HG02840 (cell line): ENCODE results near the gene ZNF469.
"Not testable (repeated sequence)": the region's sequence is repeated elsewhere in the genome, so short reads cannot be mapped to it uniquely, and the experiment has no call there.

ENCODE experiments used
- ATAC-seq: cut with Tn5 transposase; IDR thresholded peaks from one replicate; pipeline ENCODE4 v1.9.1; 2021; ENCODE audit warnings: mild to moderate bottlenecking, moderate library complexity, moderate number of reproducible peaks; ENCODE audit not compliant: unreplicated experiment, low FRiP score

The ZNF469 gene

DNA sequence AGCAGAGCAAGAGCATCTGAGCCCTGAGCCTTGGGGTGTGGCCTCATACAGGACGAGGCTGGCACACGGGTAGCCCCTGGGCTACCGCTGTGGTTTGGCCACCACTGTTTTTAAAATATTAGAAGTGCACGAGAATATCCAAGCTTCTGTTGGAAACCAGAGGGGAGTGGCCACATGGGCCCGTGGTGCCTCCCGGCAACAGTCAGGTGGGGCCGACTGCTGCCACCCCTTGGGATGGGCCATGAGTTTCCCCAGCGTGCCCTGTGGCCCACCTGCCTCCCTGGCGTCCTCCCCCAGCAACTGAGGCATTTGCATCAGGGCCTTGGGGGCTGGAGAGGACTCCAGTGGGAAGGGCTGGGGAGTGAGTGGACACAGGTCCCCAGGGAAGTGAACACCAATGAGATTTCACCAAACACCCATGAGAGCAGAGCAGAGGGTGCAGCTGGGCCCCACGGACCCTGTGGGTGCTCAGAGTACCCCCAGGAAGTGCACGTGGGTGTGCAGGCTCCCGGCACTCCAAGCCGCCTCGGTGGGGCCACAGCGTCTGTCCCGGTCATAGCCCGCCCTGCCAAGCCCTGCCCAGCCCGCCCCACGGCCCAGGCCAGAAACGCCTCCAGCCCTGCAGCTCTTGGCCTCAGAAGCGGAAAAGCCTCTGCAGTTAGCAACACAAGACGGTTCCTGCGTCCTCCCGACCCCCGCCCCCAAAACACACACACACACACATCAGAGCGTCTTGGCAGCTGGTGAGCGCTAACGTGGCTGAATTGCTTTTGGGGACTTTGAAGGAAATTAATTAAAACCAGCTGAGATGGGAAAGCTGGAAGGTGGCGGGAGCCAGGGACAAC, 22.7 kb downstream of the ZNF469 start:
- ATAC-seq, result no peak

DNA sequence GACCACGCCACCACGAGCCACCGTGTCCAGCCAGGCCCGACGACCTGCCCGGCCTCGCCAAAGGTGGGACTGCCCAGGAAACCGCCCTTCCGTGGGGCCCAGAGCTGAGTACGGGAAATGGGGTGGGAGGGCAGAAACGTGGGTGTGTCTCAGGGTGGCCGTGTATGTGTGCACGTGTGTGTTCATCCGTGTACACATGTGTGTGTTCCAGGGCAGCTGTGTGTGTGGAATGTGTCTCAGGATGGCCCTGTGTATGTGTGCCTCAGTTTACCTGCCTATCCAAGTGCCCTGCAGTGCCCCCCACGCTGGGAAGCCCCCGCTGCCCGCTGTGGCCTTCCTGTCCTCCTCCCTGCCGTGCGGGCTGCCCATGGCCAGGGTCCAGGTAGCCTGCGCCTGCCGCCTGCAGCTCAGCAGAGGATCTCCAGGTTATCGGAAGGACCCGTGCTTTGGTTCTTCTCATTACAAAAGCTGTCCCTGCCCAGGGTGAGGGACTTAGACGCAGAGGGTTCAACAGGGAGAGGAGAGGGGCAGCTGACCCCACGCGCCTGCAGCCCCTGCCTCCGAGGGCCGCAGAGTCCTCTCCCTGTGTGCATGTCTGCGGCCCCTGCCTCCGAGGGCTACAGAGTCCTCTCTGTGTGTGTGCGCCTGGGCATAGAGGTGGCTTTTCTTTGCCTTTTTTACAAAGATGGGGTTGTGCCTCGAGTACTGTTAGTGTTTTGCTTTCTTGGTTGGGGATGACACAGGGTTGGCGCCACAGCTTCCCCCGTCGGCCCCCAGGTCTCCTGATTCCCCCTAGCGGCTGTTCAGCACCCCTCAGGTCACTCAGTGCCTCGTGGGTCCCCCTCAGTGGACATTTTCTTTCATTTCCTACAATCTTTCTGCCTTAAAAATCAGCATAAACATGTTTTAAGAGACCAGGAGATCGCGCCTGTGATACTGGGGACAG, 23.6 kb downstream of the ZNF469 start:
- no peak for ATAC-seq

- ATAC-seq, result no peak
Observed at GRCh38 chr16:88407042-88407420, 24.3 kb downstream of the ZNF469 start.

DNA sequence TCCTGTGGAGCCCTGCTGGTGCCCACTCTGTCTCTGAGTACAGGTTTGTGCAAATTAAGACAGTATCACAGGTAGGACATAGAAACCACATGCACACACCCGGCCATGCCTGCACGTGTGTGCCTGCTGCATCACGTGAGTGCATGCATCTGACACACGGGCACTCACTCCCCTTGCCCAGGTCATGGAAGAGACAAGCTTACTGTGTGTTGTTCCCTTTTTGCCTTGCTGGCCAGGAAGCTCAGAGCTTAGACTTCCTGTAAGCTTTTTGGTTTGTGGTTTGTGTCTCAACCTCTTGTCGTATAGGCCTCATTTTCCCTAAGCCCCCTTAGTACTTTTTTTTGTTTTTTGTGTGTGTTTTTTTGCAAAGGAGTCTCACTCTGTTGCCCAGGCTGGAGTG, 25.0 kb downstream of the ZNF469 start:
- ATAC-seq, result no peak

DNA sequence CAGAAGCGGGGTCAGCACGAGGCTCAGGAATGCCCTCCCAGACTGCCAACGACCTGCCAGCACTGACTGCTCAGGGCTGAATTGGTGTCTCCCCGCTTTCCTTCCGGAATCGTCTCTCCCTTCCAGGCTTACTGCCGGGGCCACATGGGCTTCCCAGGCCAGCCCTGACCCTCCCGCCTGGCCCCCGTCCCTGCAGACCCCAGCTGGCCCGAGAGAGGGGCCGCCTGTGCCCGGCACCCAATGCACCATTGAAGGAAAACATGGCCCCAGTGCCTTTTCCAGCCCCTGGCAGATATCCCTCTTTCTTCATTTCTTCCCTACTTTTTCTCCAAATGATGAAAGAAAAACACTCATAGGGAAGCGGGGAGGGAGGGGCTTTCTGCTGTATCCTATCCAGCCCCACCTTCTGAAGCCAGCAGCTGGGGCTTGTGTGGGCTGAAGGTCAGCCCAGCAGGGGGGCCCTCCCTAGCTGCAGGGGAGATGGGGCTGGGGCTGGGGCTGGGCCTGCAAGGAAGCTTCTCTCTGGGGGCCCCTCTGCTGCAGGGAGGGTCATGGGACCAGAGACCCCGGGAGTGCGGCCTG, 25.9 kb downstream of the ZNF469 start:
- no peak for ATAC-seq

GRCh38 chr16:88409296-88410065, 26.7 kb downstream of the ZNF469 start:
- ATAC-seq, result no peak

GRCh38 chr16:88410297-88410968, 27.7 kb downstream of the ZNF469 start:
- ATAC-seq, result not testable (repeated sequence)

GRCh38 chr16:88411951-88412576, 29.3 kb downstream of the ZNF469 start:
- ATAC-seq, result no peak

GRCh38 chr16:88412766-88413165, 30.0 kb downstream of the ZNF469 start:
- ATAC-seq, result no peak

GRCh38 chr16:88413231-88413630, 30.5 kb downstream of the ZNF469 start:
- ATAC-seq, result no peak

DNA sequence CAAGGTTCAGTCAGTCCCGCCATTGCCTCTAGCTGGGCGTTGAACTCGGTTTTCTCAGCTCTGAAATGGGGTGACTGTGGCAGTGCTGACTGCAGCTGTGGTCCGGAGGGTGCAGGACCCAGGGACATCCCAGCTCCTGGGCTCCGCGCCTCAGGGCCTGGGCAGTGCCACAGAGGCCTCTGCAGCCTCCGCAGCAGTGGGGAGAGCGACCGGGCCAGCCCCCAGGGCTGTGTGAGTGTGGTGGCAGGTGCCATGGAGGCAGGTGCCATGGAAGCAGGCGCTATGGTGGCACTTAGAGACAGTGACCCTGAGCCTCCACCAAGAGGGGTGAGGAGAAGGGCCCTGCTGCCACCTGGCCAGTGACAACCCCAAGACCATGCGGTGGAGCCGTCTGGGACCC, 30.9 kb downstream of the ZNF469 start:
- ATAC-seq, result no peak

DNA sequence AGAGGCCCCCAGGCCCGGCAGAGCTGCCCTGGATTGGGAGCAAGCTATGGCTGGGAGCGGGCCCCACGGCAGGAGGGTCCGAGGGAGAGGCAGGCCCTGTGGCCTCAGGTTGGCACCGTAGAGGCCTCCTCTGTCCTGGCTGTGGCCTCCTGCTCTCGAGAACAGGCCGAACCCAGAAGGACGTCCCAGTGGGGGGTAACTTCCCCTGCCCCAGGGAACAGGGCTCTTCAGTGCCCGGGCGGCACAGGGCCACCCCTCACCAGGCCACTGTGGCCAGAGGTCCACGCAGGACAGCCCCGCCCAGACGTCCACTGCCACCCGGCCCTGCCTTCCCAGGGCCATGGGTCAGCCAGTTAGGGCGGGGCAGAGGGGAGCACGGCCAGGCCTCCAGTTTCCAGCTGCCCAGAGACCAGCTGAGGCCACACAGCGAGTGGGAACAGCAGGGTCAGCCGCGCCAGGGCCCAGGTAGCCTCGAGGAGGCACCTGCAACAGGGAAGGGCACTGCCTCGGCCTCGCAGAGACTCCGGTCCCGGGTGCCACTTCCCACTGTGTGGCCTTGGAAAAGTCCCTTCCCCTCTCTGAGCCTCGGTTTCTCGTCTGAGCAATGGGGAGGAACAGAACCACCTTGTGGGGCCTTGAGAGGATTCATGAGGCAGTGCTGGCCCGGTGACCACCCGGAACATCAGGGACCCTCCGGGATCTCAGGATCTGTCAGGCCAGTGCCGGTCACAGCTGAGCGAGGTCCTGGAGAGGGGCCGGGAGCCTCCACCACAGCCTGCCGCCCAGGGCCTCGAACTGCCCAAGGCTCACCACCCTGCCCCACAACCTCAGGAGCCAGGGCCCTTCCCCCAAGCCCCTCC, 32.0 kb downstream of the ZNF469 start:
- no peak for ATAC-seq

- ATAC-seq, result no peak
Observed at GRCh38 chr16:88415381-88415705, 32.6 kb downstream of the ZNF469 start.

- ATAC-seq, result no peak
Observed at GRCh38 chr16:88415713-88416323, 33.1 kb downstream of the ZNF469 start.

DNA sequence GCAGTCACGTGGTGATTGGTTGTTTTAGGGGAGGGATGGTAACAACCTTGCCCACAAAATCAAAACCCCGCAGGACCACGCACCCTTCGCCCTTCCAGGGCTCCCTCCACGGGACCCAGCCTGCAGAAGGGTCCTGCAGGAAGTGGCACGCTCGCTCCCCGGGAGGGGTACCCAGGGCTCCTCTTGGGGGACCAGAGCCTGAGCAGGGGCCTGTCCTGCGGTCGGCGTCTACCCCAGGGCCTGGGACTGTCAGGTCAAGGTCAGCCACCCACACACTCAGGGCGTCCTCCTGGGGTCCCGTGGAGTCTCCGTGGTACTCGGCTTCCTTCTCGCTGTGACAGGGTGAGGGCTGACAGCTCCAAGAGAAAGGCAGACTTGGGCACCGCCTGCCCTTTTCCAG, 33.9 kb downstream of the ZNF469 start:
- no peak for ATAC-seq

DNA sequence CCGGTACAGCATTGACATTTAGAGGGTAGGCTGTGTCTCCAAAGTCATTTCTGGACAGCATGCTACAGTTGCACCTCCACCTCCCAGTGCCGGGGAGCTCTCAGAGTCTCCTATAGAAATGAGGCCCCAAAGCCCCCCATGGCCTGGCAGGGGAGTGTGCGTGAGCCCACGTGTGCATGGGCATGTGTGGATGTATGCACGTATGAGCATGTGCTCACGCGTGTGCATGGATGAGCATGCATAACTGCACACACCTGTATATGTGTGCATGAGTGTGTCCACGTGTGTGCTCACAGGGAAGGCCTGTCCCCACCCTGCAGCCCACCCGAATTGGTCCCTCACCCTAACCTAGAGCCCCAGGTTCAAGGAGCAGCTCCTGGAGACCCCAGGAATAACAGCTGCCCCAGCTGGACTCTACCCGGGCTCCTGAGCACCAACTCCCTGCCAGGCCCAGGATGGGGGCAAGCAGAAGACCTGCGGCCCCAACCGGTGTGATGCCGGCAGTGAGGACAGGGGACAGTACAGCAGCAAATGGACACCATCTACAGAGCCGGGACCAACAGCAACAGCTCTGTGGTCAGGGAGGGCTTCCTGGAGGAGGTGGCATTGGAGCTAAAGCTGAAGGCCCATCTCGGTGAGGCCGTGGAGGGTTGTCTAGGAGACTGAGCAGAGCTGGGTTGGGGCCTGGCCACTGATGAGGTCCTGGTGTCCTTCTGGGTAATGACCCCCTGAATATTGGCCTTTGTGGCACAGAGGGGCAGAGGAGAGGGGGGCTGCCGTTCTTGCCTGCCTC, 35.1 kb downstream of the ZNF469 start:
- no peak for ATAC-seq

DNA sequence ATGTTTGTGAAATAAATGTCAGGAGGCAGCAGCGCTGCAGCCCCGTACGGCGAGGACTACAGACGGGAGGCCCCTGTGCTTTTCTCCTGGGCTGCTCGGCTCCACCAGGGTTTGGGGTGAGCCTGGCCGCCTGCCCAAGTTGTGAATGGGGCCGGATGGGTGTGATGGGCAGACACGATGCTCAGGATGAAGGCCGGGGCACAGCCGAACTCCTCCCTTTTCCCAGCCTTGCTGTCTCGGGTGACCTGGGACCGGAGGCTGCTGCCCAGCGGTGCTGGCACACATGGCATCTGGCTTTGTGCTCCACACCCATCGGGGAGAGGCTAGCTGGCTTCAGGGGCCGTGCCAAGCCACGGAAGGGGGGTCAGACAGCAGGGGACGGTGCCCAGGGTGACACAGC, 36.1 kb downstream of the ZNF469 start:
- ATAC-seq, result no peak
